ENCODE measurements around the gene TRPV3.

GRCh38 chr17:3511852-3512504 lies 45.6 kb downstream of the TRPV3 start:
- TF ChIP-seq CTCF (conservative IDR thresholded peaks at IDR 0.05 in 1 of 2, IDR thresholded peaks at IDR 0.05 in 1 of 2; ENCODE audit: low read depth in 1 of 2, low read length in 2 of 2), result no peak
- TF ChIP-seq EZH2 (IDR thresholded peaks at IDR 0.05; ENCODE audit: low read length, missing control alignments), result no peak
